NCI-H82 (cell line): Measurements from ENCODE around the gene CENPL.
A peak's percentile ranks its signal among the peaks of the same experiment; 100 is the strongest.
"Not testable (repeated sequence)": the region's sequence is repeated elsewhere in the genome, so short reads cannot be mapped to it uniquely, and the experiment has no call there.

Experiments used
- DNase-seq: peaks from one replicate; lab custom pipeline; 2025; lab: John Stamatoyannopoulos, UW

The CENPL gene

GRCh38 chr1:173824315-173825081 lies at the start of gene CENPL, which contains the start of gene DARS2:
CENPL (minus strand) TSS chr1:173824883; CDS start chr1:173811299, 13,584 bp downstream.
DARS2 (plus strand) TSS chr1:173824673; CDS start chr1:173825230, 557 bp downstream.
- peak; percentile 99 for DNase-seq

GRCh38 chr1:173871500-173871899 lies 46.8 kb upstream of the CENPL start:
- DNase-seq: no peak

GRCh38 chr1:173871091-173871490 lies 46.4 kb upstream of the CENPL start:
- DNase-seq: no peak

- no peak for DNase-seq
Observed at GRCh38 chr1:173870252-173871075, 45.8 kb upstream of the CENPL start.

- no peak for DNase-seq
Observed at GRCh38 chr1:173869021-173869359, 44.3 kb upstream of the CENPL start.

GRCh38 chr1:173868266-173869020 lies 43.8 kb upstream of the CENPL start, which contains the start of gene ZBTB37:
ZBTB37 (plus strand) TSS chr1:173868380; CDS start chr1:173870226, 1,846 bp downstream.
- DNase-seq: peak; percentile 96

- DNase-seq: peak; percentile 100
Observed at GRCh38 chr1:173867753-173868265, 43.1 kb upstream of the CENPL start, which contains the start of gene GAS5. GAS5 (minus strand) TSS chr1:173867989.

- DNase-seq: peak; percentile 68
Observed at GRCh38 chr1:173867141-173867752, 42.6 kb upstream of the CENPL start.

- peak; percentile 32 for DNase-seq
Observed at GRCh38 chr1:173866413-173867115, 41.9 kb upstream of the CENPL start.

GRCh38 chr1:173865468-173866164 lies 40.9 kb upstream of the CENPL start:
- DNase-seq: peak; percentile 22

GRCh38 chr1:173864179-173864867 lies 39.6 kb upstream of the CENPL start:
- DNase-seq: no peak

GRCh38 chr1:173863224-173864161 lies 38.8 kb upstream of the CENPL start:
- peak; percentile 58 for DNase-seq

- DNase-seq: peak; percentile 62
Observed at GRCh38 chr1:173862769-173863223, 38.1 kb upstream of the CENPL start.

GRCh38 chr1:173862146-173862768 lies 37.6 kb upstream of the CENPL start:
- peak; percentile 73 for DNase-seq

- peak; percentile 73 for DNase-seq
Observed at GRCh38 chr1:173861731-173862145, 37.1 kb upstream of the CENPL start.

- DNase-seq: peak; percentile 42
Observed at GRCh38 chr1:173860065-173860464, 35.4 kb upstream of the CENPL start.

GRCh38 chr1:173859547-173859946 lies 34.9 kb upstream of the CENPL start:
- not testable (repeated sequence) for DNase-seq
